ENCODE data around the gene MSRB1. TPM values are rescaled to one million over a fixed set of nuclear protein-coding genes. Genes with fewer than 3 reads are reported as not detected.
"Not testable (repeated sequence)": the region's sequence is repeated elsewhere in the genome, so short reads cannot be mapped to it uniquely, and the experiment has no call there.

Gene MSRB1
- total RNA-seq, 1 experiment from 2014 or later = 49.4 TPM

DNA sequence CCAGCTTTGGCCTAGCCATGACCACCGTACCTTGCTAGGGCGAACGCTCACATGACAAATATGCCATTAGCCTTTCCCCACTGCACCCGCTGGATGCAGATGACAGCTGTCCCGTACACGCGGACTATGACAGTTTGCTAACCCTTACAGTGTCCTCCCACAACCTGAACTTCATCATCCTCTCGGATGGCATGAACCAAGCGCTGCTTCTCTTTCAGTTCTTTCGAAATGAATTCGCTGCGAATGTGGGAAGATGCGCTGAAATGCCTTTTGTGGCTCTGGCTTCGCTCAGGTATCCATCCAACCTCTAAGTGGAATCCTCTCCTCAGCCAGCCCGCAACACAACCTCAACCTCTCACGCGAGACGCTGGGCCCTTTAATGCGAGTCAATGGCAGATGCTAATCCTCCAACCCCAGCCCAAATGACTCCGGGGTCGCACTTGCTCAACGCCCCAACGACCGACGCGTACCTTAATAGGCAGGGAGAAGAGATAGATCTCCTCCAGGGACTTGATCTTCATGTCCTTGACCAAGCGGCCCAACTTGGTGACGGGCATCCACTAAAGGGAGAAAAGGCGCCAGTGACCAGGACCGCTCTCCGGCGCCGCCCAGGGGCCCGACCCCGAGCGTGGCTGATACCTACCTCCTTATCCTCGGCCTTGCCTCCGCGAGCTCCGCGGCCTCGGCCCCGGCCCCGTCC is 21.0 kb upstream of the MSRB1 start:
- peaks cover 37% of the 10 kb centered on the region for H4K20me1 ChIP-seq (ENCODE audit: insufficient read depth)
- no peaks in the 10 kb centered on the region for H3K9me2 ChIP-seq (ENCODE audit: insufficient read depth)
- H3K36me3 ChIP-seq (ENCODE audit: low read depth) = peaks cover 22% of the 10 kb centered on the region
- BruUV-seq (replicated peaks) = TSS peak; percentile 60
- H3K4me2 ChIP-seq = peak overlapping the region; percentile 92
- H2AFZ ChIP-seq = no peak overlapping the region
- no peaks in the 10 kb centered on the region for H3K27me3 ChIP-seq (ENCODE audit: insufficient read depth, low read depth)
- intact Hi-C loops (cut with micrococcal nuclease; ENCODE audit: unreplicated experiment) = loop anchor here (5.0 kb wide), 1 partner anchor 192 kb away; the partner anchor contains the start of genes EME2, MRPS34 and NME3
- H3K4me3 ChIP-seq = peak overlapping the region; percentile 83
- no peak for DNase-seq
- H3K4me1 ChIP-seq (replicated peaks; ENCODE audit: insufficient read depth) = peaks cover 13% of the 10 kb centered on the region
- H3K27ac ChIP-seq = peak overlapping the region; percentile 94
- TF ChIP-seq EZH2 (IDR thresholded peaks at IDR 0.05; ENCODE audit: low read depth) = no peak
- TF ChIP-seq, protein P1, sequence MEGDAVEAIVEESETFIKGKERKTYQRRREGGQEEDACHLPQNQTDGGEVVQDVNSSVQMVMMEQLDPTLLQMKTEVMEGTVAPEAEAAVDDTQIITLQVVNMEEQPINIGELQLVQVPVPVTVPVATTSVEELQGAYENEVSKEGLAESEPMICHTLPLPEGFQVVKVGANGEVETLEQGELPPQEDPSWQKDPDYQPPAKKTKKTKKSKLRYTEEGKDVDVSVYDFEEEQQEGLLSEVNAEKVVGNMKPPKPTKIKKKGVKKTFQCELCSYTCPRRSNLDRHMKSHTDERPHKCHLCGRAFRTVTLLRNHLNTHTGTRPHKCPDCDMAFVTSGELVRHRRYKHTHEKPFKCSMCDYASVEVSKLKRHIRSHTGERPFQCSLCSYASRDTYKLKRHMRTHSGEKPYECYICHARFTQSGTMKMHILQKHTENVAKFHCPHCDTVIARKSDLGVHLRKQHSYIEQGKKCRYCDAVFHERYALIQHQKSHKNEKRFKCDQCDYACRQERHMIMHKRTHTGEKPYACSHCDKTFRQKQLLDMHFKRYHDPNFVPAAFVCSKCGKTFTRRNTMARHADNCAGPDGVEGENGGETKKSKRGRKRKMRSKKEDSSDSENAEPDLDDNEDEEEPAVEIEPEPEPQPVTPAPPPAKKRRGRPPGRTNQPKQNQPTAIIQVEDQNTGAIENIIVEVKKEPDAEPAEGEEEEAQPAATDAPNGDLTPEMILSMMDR (conservative IDR thresholded peaks at IDR 0.05) = no peak
- peaks cover 47% of the 10 kb centered on the region for H3F3A ChIP-seq (ENCODE audit: insufficient read depth, low read depth)
- ChIA-PET POLR2A (ENCODE audit: unreplicated experiment) (interaction anchor here (0.5 to 1.0 kb wide), 15 partner anchors 16 to 911 kb away, joined by 3 to 30 read pairs (median 7); partner anchors contain the start of genes MSRB1, NHERF2 and TRAF7), CTCF (no interaction called here)
- H3K79me2 ChIP-seq (ENCODE audit: low read depth) = peaks cover 69% of the 10 kb centered on the region
- H3K9me3 ChIP-seq (ENCODE audit: insufficient read depth, low read depth) = no peaks in the 10 kb centered on the region

DNA sequence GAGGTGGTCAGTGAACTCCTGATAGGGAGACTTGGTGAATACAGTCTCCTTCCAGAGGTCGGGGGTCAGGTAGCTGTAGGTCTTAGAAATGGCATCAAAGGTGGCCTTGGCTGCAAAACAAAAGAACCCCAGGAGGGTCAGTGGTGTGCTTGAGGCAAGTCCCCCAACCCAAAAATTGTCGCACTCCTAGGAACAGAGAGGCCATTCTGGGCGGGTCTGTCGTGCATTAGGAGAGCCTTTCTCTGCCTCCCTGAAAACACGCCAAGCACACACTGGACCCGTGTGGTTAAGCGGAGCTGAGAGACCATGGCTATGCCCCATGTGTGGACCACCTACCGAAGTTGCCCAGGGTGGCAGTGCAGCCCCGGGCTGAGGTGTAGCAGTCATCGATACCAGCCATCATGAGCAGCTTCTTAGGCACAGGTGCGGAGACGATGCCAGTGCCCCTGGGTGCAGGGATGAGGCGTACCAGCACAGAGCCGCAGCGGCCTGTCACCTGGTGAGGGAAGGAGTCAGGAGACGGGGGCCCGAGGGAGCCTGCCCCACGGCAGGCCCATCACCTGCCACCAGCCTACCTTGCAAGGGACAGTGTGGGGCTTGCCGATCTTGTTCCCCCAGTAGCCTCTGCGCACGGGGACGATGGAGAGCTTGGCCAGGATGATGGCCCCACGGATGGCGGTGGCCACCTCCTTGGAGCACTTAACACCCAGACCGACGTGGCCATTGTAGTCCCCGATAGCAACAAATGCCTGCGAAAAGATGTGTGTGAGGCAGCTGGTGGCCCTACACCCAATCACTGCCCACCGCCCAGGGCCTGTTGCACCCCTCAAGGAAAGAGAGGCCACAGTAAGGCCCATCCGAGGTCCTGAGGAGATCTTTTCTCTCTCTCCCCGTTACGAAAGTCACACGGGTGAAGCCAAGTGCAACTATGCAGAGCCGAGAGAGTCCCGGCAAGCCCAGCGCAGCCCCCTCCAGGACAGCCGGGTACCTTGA is 19.5 kb upstream of the MSRB1 start:
- Histone ChIP-seq H3F3A (ENCODE audit: insufficient read depth, low read depth) (peaks cover 47% of the 10 kb centered on the region), H3K79me2 (ENCODE audit: low read depth) (peaks cover 69% of the 10 kb centered on the region), H4K20me1 (ENCODE audit: insufficient read depth) (peaks cover 37% of the 10 kb centered on the region), H3K27ac (peak overlapping the region; percentile 94), H3K4me2 (peak overlapping the region; percentile 92), H3K4me3 (peak overlapping the region; percentile 83), H3K4me1 (replicated peaks; ENCODE audit: insufficient read depth) (peaks cover 16% of the 10 kb centered on the region), H3K36me3 (ENCODE audit: low read depth) (peaks cover 22% of the 10 kb centered on the region)
- H3K9me2 ChIP-seq (ENCODE audit: insufficient read depth); H3K9me3 ChIP-seq (ENCODE audit: insufficient read depth, low read depth); H2AFZ ChIP-seq; POLR2A ChIA-PET (ENCODE audit: unreplicated experiment); DNase-seq; BruUV-seq (replicated peaks); CTCF ChIA-PET; H3K27me3 ChIP-seq (ENCODE audit: insufficient read depth, low read depth): not testable (repeated sequence)
- intact Hi-C loops (cut with micrococcal nuclease; ENCODE audit: unreplicated experiment) = loop anchor here (5.0 kb wide), 1 partner anchor 190 kb away; the partner anchor contains the start of genes EME2, MRPS34 and NME3

DNA sequence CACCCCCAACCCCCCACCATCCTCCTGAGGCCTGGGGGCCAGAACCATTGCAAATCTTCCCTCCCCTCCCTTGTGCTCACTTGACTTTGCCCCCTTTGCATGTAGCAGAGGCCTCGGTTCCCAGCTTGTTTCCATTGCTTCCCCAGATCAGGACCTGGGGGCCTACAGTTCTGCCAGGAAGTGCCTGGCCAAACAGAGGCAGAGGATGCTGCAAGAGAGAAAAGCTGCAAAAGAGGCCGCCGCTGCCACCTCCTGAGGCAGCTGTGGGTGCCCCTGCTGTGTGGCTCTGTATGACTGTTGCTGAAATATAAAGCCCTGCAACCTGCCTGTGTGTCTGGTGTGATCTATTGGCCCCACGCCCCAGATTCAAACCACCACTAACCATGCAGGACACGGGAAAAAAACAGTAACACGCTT is 18.7 kb upstream of the MSRB1 start:
- intact Hi-C loops (cut with micrococcal nuclease; ENCODE audit: unreplicated experiment) = loop anchor here (5.0 kb wide), 1 partner anchor 189 kb away; the partner anchor contains the start of genes EME2, MRPS34 and NME3
- Histone ChIP-seq H3K27ac (0 out of 2 replicates have a peak overlapping the region, but pooled peaks have one; percentile 94), H3K4me3 (peak overlapping the region; percentile 39; the same call in 1 of the 2 replicates), H3K36me3 (ENCODE audit: low read depth) (peaks cover 22% of the 10 kb centered on the region), H3K9me2 (ENCODE audit: insufficient read depth) (no peaks in the 10 kb centered on the region), H3K79me2 (ENCODE audit: low read depth) (peaks cover 66% of the 10 kb centered on the region), H2AFZ (no peak overlapping the region), H3K4me2 (peak overlapping the region; percentile 92), H4K20me1 (ENCODE audit: insufficient read depth) (peaks cover 37% of the 10 kb centered on the region), H3K27me3 (ENCODE audit: insufficient read depth, low read depth) (no peaks in the 10 kb centered on the region), H3F3A (ENCODE audit: insufficient read depth, low read depth) (peaks cover 47% of the 10 kb centered on the region), H3K4me1 (replicated peaks; ENCODE audit: insufficient read depth) (peaks cover 16% of the 10 kb centered on the region), H3K9me3 (ENCODE audit: insufficient read depth, low read depth) (no peaks in the 10 kb centered on the region)
- BruUV-seq (replicated peaks) = no TSS peak
- CTCF ChIA-PET = no interaction called here
- POLR2A ChIA-PET (ENCODE audit: unreplicated experiment) = no interaction called here
- TF ChIP-seq, protein P1 (conservative IDR thresholded peaks at IDR 0.05) = no peak
- TF ChIP-seq EZH2 (IDR thresholded peaks at IDR 0.05; ENCODE audit: low read depth) = no peak
- DNase-seq = no peak

All from PC-9 (cell line).